ENCODE data around the gene NR2F6.

Gene NR2F6

DNA sequence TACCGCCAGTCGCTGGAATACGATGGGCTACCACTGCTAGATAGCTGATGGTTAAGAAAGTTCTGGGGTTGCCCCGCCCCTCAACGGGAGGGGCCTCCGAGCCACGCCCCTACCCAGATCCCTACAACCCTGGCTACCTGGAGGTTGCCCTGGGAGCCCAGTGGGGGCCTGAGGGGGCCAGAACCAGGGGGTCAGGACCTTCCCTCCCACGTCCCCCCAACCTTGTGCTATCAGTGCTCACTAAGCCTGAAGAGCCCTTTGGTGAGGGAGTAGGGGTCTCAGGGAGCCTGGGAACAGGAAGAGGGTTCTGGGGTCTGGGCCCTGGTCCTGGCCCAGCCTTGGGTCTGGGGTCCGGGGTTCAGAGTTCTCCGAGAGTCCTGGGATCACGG, 10.8 kb downstream of the NR2F6 start:
- Histone ChIP-seq H3K36me3 (ENCODE audit: low read depth) (peaks cover 64% of the 10 kb centered on the region), H3K27me3 (ENCODE audit: insufficient read depth, poor library complexity, severe bottlenecking) (no peaks in the 10 kb centered on the region), H3K4me3 (ENCODE audit: severe bottlenecking) (peak overlapping the region; percentile 60), H3K9me3 (ENCODE audit: severe bottlenecking) (no peaks in the 10 kb centered on the region), H3K27ac (ENCODE audit: poor library complexity, severe bottlenecking) (peak overlapping the region; percentile 84), H3K4me1 (ENCODE audit: insufficient read depth, poor library complexity, severe bottlenecking) (peaks cover 8% of the 10 kb centered on the region)
- TF ChIP-seq, protein P1, sequence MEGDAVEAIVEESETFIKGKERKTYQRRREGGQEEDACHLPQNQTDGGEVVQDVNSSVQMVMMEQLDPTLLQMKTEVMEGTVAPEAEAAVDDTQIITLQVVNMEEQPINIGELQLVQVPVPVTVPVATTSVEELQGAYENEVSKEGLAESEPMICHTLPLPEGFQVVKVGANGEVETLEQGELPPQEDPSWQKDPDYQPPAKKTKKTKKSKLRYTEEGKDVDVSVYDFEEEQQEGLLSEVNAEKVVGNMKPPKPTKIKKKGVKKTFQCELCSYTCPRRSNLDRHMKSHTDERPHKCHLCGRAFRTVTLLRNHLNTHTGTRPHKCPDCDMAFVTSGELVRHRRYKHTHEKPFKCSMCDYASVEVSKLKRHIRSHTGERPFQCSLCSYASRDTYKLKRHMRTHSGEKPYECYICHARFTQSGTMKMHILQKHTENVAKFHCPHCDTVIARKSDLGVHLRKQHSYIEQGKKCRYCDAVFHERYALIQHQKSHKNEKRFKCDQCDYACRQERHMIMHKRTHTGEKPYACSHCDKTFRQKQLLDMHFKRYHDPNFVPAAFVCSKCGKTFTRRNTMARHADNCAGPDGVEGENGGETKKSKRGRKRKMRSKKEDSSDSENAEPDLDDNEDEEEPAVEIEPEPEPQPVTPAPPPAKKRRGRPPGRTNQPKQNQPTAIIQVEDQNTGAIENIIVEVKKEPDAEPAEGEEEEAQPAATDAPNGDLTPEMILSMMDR (IDR thresholded peaks at IDR 0.05; ENCODE audit: poor library complexity, severe bottlenecking) = no peak
- DNase-seq (ENCODE audit: low spot score) (peak; percentile 70), ATAC-seq (ENCODE audit: low read depth) (peak; percentile 76)

DNA sequence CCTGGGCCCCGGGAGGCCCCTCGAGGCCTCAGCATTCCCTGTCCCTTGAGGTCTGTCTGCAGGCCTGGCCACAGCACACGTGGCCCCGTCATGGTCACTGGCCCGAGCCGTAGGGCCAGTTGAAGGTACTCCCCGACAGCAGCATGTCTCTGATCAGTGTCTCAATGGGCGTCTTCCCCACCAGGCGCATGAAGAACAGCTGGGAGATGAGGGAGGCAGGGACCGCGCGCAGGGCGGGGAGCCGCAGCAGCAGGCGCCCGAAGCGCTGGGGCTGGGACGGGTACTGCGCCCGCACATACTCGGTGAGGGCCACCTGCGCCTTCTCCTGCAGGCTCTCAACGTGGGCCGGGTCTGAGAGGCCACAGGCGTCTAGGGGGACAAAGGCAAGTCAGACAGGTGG, 13.5 kb downstream of the NR2F6 start:
- ATAC-seq (ENCODE audit: low read depth) (no peak), DNase-seq (ENCODE audit: low spot score) (no peak)
- no peak overlapping the region for H3K4me3 ChIP-seq (ENCODE audit: severe bottlenecking)
- H3K9me3 ChIP-seq (ENCODE audit: severe bottlenecking) = no peaks in the 10 kb centered on the region
- peaks cover 8% of the 10 kb centered on the region for H3K4me1 ChIP-seq (ENCODE audit: insufficient read depth, poor library complexity, severe bottlenecking)
- peaks cover 43% of the 10 kb centered on the region for H3K36me3 ChIP-seq (ENCODE audit: low read depth)
- TF ChIP-seq, protein P1 (IDR thresholded peaks at IDR 0.05; ENCODE audit: poor library complexity, severe bottlenecking) = no peak
- no peak overlapping the region for H3K27ac ChIP-seq (ENCODE audit: poor library complexity, severe bottlenecking)
- no peaks in the 10 kb centered on the region for H3K27me3 ChIP-seq (ENCODE audit: insufficient read depth, poor library complexity, severe bottlenecking)

DNA sequence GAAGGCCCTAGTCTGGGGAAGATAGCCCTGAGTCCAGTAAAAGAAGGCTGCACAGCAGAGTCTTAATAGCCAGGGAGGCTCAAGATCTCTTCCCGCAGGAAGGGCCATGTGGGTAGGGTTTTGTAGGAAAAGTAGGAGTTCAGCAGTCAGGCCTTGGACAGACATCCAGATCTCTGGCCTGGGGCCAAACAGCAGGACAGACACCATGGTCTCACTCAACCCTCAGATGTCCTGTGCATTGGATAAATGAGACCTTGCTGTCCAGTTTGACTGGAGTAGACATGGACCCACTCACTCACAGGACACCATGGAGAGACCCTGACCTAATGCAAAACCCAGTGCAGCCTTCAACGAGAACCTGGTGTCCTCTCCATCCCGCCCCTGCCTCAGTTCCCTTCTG, 15.8 kb downstream of the NR2F6 start:
- no peak overlapping the region for H3K4me3 ChIP-seq (ENCODE audit: severe bottlenecking)
- DNase-seq (ENCODE audit: low spot score) = no peak
- ATAC-seq (ENCODE audit: low read depth) = no peak
- H3K36me3 ChIP-seq (ENCODE audit: low read depth) = peaks cover 41% of the 10 kb centered on the region
- TF ChIP-seq, protein P1 (IDR thresholded peaks at IDR 0.05; ENCODE audit: poor library complexity, severe bottlenecking) = no peak
- H3K27me3 ChIP-seq (ENCODE audit: insufficient read depth, poor library complexity, severe bottlenecking) = no peaks in the 10 kb centered on the region
- H3K4me1 ChIP-seq (ENCODE audit: insufficient read depth, poor library complexity, severe bottlenecking) = peaks cover 4% of the 10 kb centered on the region
- H3K9me3 ChIP-seq (ENCODE audit: severe bottlenecking) = no peaks in the 10 kb centered on the region
- H3K27ac ChIP-seq (ENCODE audit: poor library complexity, severe bottlenecking) = no peak overlapping the region

DNA sequence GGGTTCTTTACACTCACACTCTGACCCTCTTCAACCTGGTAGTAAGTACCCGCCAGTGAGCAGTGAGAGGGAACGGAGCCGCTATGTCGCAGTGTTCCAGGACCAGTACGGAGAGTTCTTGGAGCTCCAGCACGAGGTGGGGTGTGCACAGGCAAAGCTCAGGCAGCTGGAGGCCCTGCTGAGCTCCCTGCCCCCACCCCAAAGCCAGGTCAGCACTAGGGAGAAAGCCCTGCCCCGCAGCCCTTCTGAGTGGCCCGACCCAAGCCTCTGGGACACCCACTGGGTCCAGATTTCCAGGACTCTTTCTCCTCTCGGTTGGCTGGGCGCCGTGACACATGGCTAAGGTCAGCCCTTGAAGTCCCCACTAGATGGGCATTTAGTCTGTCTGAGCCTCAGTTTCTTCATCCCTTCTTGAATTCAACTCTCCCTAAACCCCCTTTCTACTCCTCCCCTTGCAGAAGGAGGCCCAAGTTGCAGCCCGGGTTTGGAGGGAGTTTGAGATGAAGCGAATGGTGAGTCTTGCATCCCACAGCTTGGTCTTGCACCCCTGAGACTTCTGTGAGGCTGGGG, 17.8 kb downstream of the NR2F6 start:
- Histone ChIP-seq H3K27ac (ENCODE audit: poor library complexity, severe bottlenecking) (no peak overlapping the region), H3K4me3 (ENCODE audit: severe bottlenecking) (no peak overlapping the region), H3K4me1 (ENCODE audit: insufficient read depth, poor library complexity, severe bottlenecking) (no peaks in the 10 kb centered on the region), H3K9me3 (ENCODE audit: severe bottlenecking) (no peaks in the 10 kb centered on the region), H3K27me3 (ENCODE audit: insufficient read depth, poor library complexity, severe bottlenecking) (no peaks in the 10 kb centered on the region), H3K36me3 (ENCODE audit: low read depth) (peaks cover 22% of the 10 kb centered on the region)
- no peak for DNase-seq (ENCODE audit: low spot score)
- no peak for ATAC-seq (ENCODE audit: low read depth)
- TF ChIP-seq, protein P1 (IDR thresholded peaks at IDR 0.05; ENCODE audit: poor library complexity, severe bottlenecking) = no peak

Data from RWPE2 (cell line).